GM21619 (cell line): Measurements from ENCODE around the gene PPP1R12C.
"Not testable (repeated sequence)": the region's sequence is repeated elsewhere in the genome, so short reads cannot be mapped to it uniquely, and the experiment has no call there.

ENCODE experiments used
- ATAC-seq: cut with Tn5 transposase; IDR thresholded peaks from one replicate; pipeline ENCODE4 v1.9.1; 2021; ENCODE audit not compliant: unreplicated experiment

Gene PPP1R12C

DNA sequence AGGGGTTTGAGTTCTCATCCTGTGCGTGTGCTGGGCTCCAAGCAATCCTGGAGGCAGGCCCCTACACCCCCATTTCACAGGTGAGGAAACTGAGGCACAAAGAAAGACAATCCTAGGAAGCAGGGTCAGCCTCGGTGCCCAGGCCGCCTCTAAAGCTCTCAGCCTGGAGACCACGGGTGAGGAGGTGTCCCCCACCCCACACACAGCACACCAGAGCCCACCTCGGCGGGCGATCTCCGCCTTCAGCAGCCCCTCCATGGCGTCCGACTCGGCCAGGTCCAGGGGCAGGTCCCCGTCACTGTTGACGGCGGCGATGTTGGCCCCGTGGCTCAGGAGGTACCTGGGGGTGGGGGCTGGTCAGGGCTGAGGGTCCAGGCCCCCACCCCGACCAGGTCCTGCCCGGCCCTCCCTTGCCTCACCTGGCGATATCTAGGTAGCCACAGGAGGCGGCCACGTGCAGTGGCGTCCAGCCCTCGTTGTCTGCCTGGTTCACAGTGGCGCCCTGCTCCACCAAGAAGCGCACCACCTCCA lies 5.1 kb downstream of the PPP1R12C start:
- ATAC-seq: no peak

DNA sequence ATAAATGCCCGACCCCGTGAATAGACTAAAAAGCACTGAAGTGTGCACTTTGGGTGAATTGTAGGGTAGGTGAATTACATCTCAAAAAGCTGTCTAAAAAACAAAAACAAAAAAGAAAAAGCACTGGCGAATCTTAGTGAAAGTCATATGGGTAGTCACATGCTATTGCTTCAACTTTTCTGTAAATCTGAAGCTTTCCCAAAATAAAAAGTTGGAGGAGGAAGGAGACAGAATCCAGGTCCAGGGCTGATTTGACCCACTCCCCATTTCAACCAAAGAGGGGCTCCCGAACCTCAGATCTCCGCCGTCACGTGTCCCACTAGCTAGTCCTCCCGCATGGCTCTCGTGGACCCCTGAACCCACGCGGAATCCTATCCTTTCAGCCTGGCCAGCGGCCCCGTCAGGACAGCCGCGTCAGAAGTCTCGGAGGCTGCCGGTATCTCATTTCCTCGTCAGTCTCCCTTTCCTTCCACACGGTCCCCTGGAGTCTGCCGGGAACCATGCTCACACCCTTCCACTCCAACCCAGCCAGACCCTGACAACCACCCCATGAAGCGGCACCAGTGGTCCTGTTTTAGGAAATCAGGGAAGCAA lies 6.1 kb downstream of the PPP1R12C start:
- ATAC-seq: no peak

DNA sequence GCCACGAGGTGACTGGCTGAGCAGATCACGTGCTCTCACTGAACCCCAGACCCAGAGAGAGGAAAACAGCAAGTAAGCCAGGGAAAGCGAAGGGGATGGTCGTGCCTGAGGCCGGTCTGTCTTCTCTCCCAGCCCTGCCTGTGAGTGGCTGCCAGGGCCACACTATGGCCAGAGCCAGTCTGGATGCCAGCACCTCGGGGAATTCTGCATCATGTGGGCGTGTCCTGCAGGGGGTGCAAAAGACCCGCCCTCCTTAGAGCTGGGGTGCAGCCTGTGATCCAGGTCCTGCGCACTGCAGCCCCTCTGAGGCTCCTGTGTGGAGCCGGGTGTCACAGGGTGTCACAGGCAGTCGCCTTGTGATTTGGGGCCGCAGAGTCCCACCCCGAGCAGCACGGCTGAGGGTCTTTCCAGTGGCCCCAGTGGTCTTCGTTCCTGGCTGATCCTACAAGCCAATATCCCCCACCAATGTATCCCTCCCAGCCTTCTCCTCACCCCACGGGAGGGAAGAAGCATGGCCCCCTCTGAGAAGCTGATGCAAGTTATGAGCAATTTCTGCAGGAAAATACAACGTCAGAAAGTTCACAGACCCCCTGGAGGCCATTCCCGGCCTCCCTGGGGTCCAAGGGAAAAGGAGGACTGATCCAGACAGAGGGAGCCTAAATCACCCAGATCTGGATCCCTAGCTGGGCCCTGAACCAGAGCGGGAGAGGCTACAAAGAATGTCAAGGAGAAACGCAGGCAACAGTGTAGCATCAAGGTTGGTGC lies 7.7 kb downstream of the PPP1R12C start:
- ATAC-seq: no peak

DNA sequence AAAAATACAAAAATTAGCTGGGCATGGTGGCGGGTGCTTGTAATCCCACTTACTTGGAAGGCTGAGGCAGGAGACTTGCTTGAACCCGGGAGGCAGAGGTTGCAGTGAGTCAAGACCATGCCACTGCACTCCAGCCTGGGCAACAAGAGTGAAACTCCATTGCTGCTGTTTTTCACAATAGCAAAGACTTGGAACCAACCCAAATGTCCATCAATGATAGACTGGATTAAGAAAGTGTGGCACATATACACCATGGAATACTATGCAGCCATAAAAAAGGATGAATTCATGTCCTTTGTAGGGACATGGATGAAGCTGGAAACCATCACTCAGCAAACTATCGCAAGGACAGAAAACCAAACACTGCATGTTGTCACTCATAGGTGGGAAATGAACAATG lies 10.2 kb downstream of the PPP1R12C start:
- ATAC-seq: not testable (repeated sequence)

DNA sequence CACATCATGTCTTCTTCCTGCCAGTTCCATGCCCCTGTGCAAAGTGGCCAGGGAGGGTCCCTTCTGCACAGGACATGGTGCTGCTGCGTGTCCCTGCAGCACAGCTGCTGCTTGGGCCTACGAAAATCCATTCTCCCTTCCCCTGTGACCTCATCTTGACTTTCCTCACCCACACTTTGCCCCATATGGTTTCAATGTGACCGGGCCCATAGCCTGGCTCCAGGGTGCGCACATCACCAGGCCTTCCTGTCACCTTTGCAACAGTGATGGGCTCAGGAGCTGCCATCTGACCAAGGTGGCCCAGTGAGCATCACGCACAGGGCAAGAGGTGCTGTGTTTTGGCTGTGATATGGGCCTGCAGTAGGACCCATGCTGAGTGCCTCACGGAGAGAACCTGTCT lies 10.8 kb downstream of the PPP1R12C start:
- no peak for ATAC-seq

DNA sequence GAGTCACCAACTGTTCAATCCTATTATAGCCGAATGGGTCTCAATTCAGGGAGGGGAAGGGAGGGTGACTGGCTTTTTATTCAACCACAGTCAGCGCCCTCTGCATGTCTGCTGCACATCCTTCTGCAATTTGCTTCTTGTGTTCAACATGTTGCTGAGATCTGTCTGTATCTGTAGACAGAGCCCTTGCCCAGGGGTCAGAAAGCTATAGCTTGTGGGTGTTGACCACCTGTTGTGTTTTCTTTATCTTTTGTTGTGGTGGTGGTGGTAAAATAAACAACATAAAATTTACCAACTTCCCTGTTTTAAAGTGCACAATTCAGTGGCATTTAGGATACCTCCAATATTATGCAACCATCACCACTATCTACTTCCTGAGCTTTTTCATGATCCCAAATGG lies 12.2 kb downstream of the PPP1R12C start:
- ATAC-seq: no peak

DNA sequence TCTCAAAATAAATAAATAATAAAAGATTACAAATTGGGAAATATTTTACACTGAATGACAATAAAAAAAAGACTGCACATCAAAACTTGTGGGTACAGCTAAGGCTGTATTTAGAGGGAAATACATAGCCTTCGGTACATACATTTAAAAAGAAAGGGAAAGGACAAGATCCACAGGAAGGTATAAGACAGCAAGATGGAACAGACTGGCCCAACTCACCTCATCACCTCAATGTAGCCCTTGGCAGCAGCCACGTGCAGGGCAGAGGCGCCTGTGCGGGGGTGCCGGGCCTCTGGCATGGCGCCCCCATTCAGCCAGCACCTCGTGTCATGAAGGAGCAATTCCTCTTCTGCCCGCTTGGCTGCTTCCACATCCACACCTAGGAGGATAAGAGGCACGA lies 14.2 kb downstream of the PPP1R12C start:
- no peak for ATAC-seq

DNA sequence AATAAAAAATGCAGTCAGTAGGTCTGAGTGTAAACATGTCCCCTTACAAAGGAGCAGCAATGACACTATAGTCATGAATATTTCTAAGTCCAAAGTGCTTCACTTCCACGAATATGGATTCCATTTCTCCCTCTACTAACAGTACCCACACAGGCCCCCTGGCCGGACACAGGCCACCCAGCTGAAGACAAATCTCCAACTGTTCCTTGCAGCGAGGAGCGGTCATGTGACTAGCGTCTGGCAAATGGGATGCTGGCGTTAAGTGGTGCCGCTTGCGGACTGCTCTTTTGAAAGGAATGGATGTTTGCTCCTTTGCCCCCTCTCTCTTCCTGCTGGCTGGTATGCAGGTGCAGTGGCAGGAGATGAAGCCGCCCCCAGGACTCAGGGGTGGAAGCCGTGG lies 16.2 kb downstream of the PPP1R12C start:
- no peak for ATAC-seq

DNA sequence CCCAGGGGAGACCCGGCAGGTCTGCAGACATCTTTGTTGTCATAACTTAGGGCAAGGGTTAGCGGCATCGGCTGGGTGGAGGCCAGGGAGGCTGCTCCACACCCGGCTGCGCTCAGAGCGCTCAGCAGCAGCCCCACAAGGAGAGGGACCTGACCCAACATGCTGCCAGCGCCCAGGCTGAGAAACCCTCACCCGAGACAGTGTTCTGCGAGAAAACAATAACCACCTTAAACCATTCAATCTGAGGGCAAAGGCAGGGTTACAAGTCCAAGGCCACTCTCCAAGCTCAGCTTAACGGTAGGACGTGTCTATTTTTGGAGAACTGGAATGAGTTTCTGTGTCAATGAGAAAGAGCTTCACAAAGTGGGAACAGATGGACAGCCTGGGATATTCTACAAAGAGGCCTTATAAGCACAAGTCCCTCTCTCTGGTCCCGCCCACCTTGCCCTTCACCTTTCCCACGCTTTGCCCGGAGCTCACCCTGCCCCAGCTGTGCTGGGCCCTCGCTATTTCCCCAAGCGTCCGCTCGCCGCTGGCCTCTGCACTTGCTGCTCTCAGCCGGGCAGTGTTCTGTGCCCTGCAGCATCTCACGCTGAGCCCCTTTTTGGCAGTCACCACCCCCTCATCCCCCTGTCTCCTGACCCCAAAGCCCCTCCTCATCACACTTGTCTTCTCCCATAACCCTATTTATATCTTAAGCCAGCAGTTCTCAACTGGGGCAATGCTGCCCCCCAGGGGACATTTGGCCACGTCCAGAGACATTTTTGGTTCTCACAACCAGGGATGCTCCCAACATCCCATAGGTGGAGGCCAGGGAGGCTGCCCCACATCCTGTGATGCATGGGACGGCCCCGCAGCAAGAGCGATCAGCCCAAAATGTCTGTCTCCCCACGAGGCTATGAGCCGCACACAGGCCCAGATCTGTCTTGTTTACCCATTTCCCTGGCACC lies 17.6 kb downstream of the PPP1R12C start:
- no peak for ATAC-seq

DNA sequence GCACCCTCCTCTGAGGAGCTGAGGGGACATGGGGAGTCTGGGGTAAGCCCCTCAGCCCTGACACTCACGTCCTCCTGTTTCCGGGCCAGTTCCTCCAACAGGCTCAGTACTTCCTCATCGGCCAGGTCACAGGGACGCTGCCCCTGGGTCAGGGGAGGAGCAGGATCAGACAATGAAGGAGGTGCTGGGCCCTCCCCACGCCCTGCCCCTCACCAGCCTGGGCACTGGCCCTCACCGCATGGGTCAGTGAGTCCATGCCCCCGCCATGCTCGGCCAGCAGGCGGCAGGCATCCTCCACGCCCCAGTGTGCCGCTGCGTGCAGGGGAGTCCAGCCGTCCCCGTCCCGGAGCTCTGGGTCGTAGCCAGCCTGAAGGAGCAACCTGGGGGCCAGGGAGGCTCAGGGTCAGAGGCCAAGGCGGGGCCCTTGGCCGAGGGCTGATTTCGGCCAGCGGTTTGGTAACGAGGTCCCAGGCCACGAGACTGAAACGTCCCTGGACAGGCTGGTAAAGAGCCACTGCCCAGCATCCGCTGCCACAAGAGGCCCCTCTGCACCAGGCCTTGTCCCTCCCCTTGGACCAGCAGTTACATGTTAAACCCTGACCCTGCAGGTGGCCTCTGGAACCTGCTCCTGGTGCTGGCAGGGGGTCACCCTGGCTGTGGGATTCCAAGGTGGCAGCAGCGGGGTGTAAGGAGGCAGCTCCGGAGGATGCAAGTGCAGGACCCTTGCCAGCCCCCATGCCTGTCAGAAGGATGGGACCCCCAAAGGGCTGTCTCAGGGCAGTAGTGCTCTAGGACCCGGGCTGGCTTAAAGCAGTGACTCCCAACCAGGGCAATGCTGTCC lies 18.5 kb downstream of the PPP1R12C start:
- no peak for ATAC-seq

DNA sequence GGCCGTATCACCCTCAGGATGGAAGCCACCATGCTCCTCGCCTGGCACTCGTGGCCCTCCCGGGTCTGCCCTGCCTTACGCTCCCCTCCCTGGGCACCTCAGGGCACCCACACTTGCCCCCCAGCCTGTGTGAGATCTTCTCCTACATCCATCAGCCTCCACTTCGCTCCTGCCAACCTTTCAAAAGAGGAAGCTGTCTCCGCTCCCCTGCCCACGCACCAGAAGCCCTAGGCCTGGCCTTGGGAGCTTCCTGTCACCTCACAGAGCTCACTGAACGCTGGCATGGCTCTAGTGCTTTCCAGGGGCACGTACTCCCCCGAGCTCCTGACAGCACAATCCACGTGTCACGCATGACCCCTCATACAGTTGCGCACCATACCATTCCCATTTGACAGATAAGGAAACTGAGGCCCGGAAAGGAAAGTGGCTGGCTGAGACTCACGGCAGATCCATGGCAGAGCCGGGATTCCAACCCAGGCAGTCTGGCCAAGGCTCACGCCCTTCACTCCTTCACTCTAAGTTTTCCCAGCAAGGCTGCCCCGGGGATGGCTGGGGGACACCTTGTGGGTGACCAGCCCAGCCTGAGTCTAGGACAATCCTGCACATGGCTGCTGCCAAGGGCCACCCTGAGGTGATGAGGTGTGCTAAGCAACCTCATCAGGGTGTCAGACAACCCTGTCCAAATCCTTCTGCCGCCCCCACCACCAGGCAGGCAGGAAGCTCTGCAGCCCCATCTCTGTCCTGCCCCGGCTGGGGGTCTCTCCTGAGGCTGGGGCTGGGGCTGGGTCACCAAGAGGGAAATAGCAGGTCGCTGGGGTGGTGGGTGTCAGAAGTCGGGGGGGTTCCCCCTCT lies 19.3 kb downstream of the PPP1R12C start:
- ATAC-seq: no peak

DNA sequence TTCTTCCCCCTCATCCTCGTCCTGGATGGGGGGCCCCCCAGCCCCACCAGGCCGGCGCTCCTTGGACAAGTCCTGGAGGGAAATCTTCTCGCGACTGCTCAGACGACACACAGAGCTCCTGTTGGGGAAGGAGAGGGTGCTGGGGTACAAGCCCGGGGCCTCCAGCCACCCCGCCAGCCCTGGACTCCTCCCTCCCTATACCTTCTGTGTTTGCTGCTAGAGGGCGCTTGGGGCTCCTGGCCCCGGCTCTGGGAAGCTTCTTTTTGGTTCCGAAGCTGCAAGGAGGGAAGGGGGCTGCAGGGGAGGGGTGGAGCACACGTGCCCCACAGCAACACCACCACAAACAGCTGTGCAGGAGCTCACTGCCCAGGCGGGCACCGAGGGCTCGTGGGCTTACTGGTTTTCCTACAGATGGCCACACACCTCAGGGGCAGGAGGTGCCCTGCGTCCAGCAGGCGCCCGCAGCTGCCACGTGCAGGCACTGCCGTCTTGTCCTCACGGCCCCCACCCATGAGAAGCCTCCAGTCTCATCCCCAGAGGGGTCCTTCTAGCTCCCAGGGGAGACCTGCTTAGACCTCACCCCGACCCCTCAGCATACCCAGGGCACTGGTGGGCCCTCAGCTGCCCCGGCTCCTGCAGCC lies 21.3 kb downstream of the PPP1R12C start:
- ATAC-seq: no peak

DNA sequence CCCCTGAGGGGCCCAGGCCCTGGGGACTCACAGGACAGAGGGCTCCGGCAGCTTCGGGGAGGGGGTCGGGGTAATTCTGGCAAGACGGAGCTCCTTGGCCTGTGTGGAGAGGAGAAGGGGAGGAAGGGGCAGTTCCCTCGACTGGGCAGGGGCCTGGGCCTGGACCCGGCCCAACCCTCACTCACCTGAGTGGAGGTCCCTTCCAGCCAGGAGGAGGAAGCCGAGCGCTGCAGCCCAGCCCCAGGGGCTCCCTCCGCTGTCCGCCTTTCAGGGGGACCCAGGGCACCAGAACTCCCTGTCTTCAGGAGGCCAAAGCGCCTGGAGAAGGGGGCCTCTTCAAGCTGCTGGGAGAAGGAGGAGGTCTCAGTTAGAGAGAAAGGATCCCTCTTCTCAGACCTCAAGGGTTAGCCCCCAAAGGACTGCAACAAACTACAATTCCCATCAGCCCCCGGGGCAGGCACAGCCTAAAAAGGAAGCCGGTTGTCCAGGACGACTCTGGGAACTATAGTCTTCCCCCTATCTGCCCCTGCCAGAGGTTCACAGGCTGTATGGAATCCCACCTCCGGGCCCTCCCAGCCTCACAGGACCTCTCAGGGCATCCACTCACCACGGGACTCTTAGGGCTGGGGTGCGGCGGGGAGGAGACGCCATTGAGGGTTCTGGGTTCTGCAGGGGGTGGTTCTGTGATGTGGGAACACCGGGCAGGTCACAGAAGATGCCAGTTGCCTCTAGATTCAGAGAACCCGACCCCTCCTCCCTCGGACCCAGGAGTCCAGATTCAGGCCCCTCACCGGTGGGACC lies 22.0 kb downstream of the PPP1R12C start:
- no peak for ATAC-seq

DNA sequence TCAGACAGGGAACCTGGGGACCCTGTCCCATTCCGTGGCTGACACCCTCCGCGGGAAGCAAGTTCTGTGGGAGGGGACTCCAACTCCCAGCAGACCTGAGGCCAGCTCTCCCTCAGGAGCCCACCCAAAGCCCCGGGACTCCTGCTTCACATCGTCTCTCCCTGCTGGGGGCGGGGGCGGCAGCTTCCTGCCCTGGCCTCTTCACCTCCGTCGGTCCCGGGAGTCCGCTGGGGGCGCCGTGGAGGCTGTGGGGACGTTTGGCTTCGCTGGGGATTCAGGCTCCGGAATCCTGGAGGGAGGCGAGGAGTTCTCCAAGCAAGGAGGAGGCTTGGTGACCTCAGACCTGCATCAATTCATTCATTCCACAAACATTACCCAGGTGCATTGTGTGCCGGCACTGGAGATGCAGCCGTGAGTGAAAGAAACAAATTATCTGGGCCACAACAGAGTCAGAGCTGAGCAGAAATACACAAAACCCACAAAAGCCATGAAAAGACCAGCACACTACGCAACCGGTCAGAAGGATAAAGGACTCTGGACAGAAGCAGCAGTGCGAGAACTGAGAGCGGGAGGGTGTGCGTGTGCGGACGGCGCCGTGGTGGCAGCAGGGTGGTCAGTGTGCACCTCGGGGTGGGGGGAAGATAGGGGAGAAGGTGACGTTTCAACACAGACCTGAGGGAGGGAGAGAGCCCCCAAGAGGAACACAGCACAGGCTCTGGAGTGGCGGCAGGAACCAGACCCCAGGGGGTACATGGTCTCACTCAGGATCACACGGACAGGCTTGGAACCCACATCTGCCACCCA lies 22.8 kb downstream of the PPP1R12C start:
- no peak for ATAC-seq

DNA sequence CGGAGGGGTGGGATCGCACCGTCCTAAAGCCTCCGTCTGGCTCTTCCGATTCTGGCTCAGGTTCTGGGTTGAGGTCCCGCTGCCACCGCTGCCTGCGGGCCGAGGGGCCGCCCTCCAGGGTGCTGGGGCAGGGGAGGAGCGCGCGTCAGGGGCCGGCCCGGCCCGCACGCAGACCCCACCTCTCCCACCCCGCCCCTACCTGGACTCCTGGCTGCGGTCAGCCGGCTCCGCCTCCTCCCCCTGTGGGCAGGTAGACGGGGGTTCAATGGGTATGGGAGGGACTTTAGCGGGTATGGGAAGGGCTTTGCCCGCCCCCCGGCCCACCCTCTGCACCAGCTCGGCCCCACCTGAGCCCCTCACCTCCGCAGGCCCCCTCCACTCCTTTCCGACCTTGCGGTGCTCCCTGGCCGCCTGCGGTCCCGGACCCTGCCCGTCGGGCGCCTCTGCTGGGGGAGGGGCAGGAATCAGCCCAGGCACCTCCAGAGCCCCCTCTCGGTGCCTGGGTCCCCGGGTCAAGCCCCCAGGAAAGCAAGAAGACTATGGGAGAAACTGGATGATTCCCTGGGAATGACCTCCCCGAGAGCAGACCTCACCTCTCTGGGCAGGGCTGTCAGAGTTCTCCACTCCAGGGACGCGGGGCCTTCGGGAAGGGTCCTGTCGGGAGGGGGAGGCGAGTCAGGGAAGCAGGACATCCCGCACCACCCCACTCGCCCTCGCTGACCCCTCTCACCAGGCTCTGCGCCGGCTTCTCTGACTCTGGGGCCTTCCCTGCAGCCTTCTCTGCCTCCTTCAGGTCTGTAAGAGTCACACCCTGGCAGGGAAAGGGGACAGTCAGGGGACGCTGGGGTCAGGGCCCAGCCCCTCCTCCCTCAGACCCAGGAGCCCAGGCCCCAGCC lies 24.8 kb downstream of the PPP1R12C start:
- no peak for ATAC-seq

DNA sequence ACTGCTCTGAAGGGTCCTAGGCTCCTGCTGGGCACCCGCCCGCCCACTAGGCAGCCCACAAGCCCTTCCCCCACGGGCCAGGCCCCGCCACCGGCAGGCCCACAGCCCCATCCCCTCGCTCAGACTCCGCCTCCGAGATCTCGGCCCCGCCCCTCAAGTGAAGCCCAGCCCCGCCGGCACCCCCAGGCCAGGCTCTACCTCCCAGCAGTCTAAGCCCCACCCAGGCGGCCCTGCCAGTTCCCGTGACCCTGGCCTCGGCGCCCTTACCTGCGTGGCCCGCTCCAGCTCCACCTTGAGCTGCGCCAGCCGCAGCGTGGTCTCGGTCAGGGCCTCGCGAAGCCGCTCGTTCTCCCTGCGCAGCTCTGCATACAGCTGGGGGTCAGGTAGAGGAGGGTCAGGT lies 25.5 kb downstream of the PPP1R12C start:
- no peak for ATAC-seq
